ENCODE measurements around the gene TNFRSF8.
"Not testable (repeated sequence)": the region's sequence is repeated elsewhere in the genome, so short reads cannot be mapped to it uniquely, and the experiment has no call there.

Gene TNFRSF8

GRCh38 chr1:12104417-12104816, 41.3 kb downstream of the TNFRSF8 start:
- no peak for DNase-seq (ENCODE audit: low read depth)
- TF ChIP-seq, protein P1, sequence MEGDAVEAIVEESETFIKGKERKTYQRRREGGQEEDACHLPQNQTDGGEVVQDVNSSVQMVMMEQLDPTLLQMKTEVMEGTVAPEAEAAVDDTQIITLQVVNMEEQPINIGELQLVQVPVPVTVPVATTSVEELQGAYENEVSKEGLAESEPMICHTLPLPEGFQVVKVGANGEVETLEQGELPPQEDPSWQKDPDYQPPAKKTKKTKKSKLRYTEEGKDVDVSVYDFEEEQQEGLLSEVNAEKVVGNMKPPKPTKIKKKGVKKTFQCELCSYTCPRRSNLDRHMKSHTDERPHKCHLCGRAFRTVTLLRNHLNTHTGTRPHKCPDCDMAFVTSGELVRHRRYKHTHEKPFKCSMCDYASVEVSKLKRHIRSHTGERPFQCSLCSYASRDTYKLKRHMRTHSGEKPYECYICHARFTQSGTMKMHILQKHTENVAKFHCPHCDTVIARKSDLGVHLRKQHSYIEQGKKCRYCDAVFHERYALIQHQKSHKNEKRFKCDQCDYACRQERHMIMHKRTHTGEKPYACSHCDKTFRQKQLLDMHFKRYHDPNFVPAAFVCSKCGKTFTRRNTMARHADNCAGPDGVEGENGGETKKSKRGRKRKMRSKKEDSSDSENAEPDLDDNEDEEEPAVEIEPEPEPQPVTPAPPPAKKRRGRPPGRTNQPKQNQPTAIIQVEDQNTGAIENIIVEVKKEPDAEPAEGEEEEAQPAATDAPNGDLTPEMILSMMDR (conservative IDR thresholded peaks at IDR 0.05; ENCODE audit: control insufficient read depth, insufficient read depth, low read depth, low read length): no peak
- H3K4me3 ChIP-seq (ENCODE audit: control insufficient read depth, low read depth, low read length): no peak overlapping the region

GRCh38 chr1:12106153-12106552, 43.0 kb downstream of the TNFRSF8 start:
- no peak overlapping the region for H3K4me3 ChIP-seq (ENCODE audit: control insufficient read depth, low read depth, low read length)
- TF ChIP-seq, protein P1 (conservative IDR thresholded peaks at IDR 0.05; ENCODE audit: control insufficient read depth, insufficient read depth, low read depth, low read length): no peak
- no peak for DNase-seq (ENCODE audit: low read depth)

DNA sequence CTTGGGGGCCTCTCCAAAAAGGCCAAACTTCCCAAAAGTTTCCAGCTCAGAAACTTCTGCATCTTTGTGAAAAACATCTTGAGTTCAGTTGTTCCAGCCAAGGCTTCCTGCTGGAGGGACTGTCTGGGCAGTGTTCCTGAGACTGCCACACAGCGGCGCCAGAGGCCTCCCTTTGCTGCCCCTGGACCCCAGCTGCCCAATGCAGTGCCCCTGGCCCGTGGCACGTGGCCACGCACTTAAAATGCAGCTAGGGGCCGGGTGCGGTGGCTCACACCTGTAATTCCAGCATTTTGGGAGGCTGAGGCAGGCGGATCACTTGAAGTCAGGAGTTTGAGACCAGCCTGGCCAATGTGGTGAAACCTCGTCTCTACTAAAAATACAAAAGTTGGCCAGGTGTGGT, 43.8 kb downstream of the TNFRSF8 start:
- not testable (repeated sequence) for H3K4me3 ChIP-seq (ENCODE audit: control insufficient read depth, low read depth, low read length); DNase-seq (ENCODE audit: low read depth)
- TF ChIP-seq, protein P1 (conservative IDR thresholded peaks at IDR 0.05; ENCODE audit: control insufficient read depth, insufficient read depth, low read depth, low read length): peak; percentile 36

- no peak for DNase-seq (ENCODE audit: low read depth)
- TF ChIP-seq, protein P1 (conservative IDR thresholded peaks at IDR 0.05; ENCODE audit: control insufficient read depth, insufficient read depth, low read depth, low read length): no peak
- no peak overlapping the region for H3K4me3 ChIP-seq (ENCODE audit: control insufficient read depth, low read depth, low read length)
Observed at GRCh38 chr1:12107718-12108117, 44.6 kb downstream of the TNFRSF8 start.

- no peak overlapping the region for H3K4me3 ChIP-seq (ENCODE audit: control insufficient read depth, low read depth, low read length)
- DNase-seq (ENCODE audit: low read depth): no peak
- TF ChIP-seq, protein P1 (conservative IDR thresholded peaks at IDR 0.05; ENCODE audit: control insufficient read depth, insufficient read depth, low read depth, low read length): no peak
Observed at GRCh38 chr1:12109901-12110300, 46.8 kb downstream of the TNFRSF8 start.

DNA sequence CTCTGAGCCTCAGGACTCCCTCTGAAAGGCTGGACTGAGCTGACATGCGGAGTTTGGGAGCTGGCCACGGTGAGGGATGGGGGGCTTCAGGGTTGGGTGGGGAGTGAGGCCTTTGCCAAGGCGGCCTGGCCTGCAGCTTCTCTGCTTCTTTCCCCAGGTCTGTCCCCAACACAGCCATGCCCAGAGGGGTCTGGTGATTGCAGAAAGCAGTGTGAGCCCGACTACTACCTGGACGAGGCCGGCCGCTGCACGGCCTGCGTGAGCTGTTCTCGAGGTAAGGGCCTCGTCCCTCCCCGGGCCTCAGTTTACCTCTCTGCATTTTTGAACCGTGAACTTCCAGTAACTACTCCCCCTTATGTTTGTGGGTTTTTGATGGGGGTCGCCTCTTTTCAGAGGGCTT, 48.6 kb downstream of the TNFRSF8 start:
- no peak overlapping the region for H3K4me3 ChIP-seq (ENCODE audit: control insufficient read depth, low read depth, low read length)
- DNase-seq (ENCODE audit: low read depth): no peak
- TF ChIP-seq, protein P1 (conservative IDR thresholded peaks at IDR 0.05; ENCODE audit: control insufficient read depth, insufficient read depth, low read depth, low read length): no peak

DNA sequence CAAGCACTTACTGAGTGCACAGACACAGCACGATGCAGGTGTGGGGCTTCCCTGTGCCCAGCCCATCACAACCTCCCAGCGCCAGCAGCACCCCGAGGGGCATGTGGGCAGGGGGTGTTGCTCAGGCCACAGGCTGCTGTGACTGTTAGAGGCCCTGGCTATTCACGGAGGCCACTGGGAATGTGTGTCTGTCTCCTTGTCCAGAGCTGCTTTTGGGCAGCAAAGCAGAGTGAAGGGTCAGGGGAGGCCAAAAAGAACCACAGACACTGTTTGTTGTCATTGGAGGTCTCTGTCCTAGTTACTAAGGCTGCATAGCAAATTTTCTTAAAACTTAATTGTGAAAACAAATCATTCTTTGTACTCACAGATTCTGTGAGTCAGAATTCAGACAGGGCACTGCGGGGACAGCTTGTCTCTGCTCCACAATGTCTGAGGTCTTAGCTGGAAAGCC, 49.6 kb downstream of the TNFRSF8 start:
- DNase-seq (ENCODE audit: low read depth): no peak

More for the DNA sequence above, 49.6 kb downstream of the TNFRSF8 start:
- no peak overlapping the region for H3K4me3 ChIP-seq (ENCODE audit: control insufficient read depth, low read depth, low read length)
- TF ChIP-seq, protein P1 (conservative IDR thresholded peaks at IDR 0.05; ENCODE audit: control insufficient read depth, insufficient read depth, low read depth, low read length): no peak
